Activated CD4-positive, alpha-beta T cell treated with anti-CD3 and anti-CD28 coated beads, Interleukin-2, amount 10 ng/mL, durations not matched to agents 7 days and 5 days (primary cell): ENCODE results near the gene ANKRD1. TPM values are rescaled to one million over a fixed set of nuclear protein-coding genes. Genes with fewer than 3 reads are reported as not detected.
"Not testable (repeated sequence)": the region's sequence is repeated elsewhere in the genome, so short reads cannot be mapped to it uniquely, and the experiment has no call there.

Experiments used
- CTCF ChIA-PET: fragments of 350-600 bp; sonication (Branson Sonifier 250); formaldehyde crosslinking; loops from one replicate; lab custom pipeline; 2021; ENCODE audit warnings: antibody characterized with exemption; lab: Charles Lee
- POLR2A ChIA-PET: fragments of 350-600 bp; sonication (Branson Sonifier 250); formaldehyde crosslinking; loops from one replicate; lab custom pipeline; 2021; ENCODE audit warnings: antibody characterized with exemption; lab: Charles Lee
- DNase-seq: peaks from one replicate; pipeline ENCODE4 v3.0.0-alpha.2; 2020
- H3K27ac Mint-ChIP-seq: one replicate; pipeline ENCODE4 v1.8.0; 2021; ENCODE audit warnings: mild to moderate bottlenecking, moderate library complexity, mixed read lengths
- H3K27me3 Mint-ChIP-seq: one replicate; pipeline ENCODE4 v1.8.0; 2021; ENCODE audit warnings: mixed read lengths
- H3K36me3 Mint-ChIP-seq: one replicate; pipeline ENCODE4 v1.8.0; 2021; ENCODE audit warnings: low read depth, mixed read lengths
- H3K4me1 Mint-ChIP-seq: one replicate; pipeline ENCODE4 v1.8.0; 2021; ENCODE audit warnings: mixed read lengths
- H3K4me3 Mint-ChIP-seq: one replicate; pipeline ENCODE4 v1.8.0; 2021; ENCODE audit warnings: mild to moderate bottlenecking, moderate library complexity, mixed read lengths
- H3K9me3 Mint-ChIP-seq: one replicate; pipeline ENCODE4 v1.8.0; 2021; ENCODE audit warnings: mixed read lengths
- total RNA-seq, 2 experiments: library from RNA; stranded (reverse); gene quantifications; one replicate each; pipeline ENCODE4 v1.2.3, GENCODE V29; 2021

The ANKRD1 gene
- total RNA-seq, 2 experiments from 2014 or later, result not detected

GRCh38 chr10:90914992-90915765 lies 5.7 kb downstream of the ANKRD1 start:
- ChIA-PET CTCF (no interaction called here), POLR2A (interaction anchor here (1.0 kb wide), 1 partner anchor 32 kb away, joined by 3 read pairs; no protein-coding TSS in a partner anchor)
- DNase-seq, result no peak
- Mint-ChIP-seq H3K27me3 (peaks cover 7% of the 10 kb centered on the region), H3K36me3 (no peaks in the 10 kb centered on the region), H3K4me1 (peaks cover 2% of the 10 kb centered on the region), H3K4me3 (no peak overlapping the region), H3K9me3 (no peaks in the 10 kb centered on the region), H3K27ac (no peak overlapping the region)

GRCh38 chr10:90913774-90914420 lies 7.0 kb downstream of the ANKRD1 start:
- Mint-ChIP-seq H3K27ac (no peak overlapping the region), H3K36me3 (no peaks in the 10 kb centered on the region), H3K27me3 (peaks cover 7% of the 10 kb centered on the region), H3K9me3 (no peaks in the 10 kb centered on the region), H3K4me1 (peaks cover 2% of the 10 kb centered on the region), H3K4me3 (no peak overlapping the region)
- ChIA-PET POLR2A (no interaction called here), CTCF (interaction anchor here (0.7 kb wide), 1 partner anchor 42 kb away, joined by 3 read pairs; no protein-coding TSS in a partner anchor)
- no peak for DNase-seq

DNA sequence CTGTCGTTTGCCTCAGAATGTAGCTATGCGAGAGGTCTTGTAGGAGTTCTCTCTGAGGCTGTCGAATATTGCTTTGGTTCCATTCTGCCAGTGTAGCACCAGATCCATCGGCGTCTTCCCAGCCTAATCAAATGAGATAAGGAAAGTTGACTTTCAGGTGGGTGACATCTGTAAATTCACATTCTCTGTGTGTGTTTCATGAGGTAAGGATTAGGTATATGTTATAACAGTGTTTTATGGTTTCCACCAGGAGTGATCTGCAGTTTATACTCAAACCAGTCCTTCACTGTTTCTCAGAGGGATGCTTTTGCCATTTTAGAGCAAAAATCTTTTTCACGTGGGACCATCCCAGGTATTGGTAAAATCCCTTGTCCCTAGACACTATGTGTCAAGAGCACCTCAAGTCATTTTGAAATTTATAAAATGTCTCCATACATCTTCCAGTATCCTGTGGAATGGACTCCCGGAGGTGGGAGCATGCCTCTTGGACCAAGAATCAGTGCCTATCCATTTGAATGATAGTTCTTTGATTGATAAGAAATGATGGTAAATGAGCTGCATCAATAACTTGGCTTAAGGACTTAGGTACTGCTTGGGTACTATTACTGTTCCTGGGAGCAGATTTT lies 7.9 kb downstream of the ANKRD1 start:
- no peaks in the 10 kb centered on the region for H3K36me3 Mint-ChIP-seq
- CTCF ChIA-PET, result interaction anchor here (1.7 to 3.1 kb wide), 2 partner anchors 9 to 94 kb away, joined by 5 to 20 read pairs; partner anchors contain the start of gene ANKRD1
- no peak overlapping the region for H3K4me3 Mint-ChIP-seq
- no peak overlapping the region for H3K27ac Mint-ChIP-seq
- POLR2A ChIA-PET, result no interaction called here
- no peaks in the 10 kb centered on the region for H3K9me3 Mint-ChIP-seq
- DNase-seq, result no peak
- H3K4me1 Mint-ChIP-seq, result peaks cover 2% of the 10 kb centered on the region
- H3K27me3 Mint-ChIP-seq, result peaks cover 2% of the 10 kb centered on the region

GRCh38 chr10:90912174-90912573 lies 8.7 kb downstream of the ANKRD1 start:
- no peak overlapping the region for H3K27ac Mint-ChIP-seq
- CTCF ChIA-PET, result interaction anchor here (0.7 to 3.1 kb wide), 15 partner anchors 10 to 339 kb away, joined by 3 to 20 read pairs (median 3); partner anchors contain the start of genes ANKRD1 and RPP30

GRCh38 chr10:90911133-90912051 lies 9.5 kb downstream of the ANKRD1 start:
- Mint-ChIP-seq H3K27ac (no peak overlapping the region), H3K4me1 (peaks cover 2% of the 10 kb centered on the region), H3K4me3 (no peak overlapping the region), H3K9me3 (no peaks in the 10 kb centered on the region), H3K27me3 (no peaks in the 10 kb centered on the region), H3K36me3 (no peaks in the 10 kb centered on the region)
- CTCF ChIA-PET, result interaction anchor here (0.6 to 3.1 kb wide), 19 partner anchors 10 to 340 kb away, joined by 3 to 20 read pairs (median 3); partner anchors contain the start of genes ANKRD1 and RPP30
- POLR2A ChIA-PET, result no interaction called here
- DNase-seq, result peak; percentile 70

More at GRCh38 chr10:90912174-90912573, 8.7 kb downstream of the ANKRD1 start:
- DNase-seq, result no peak
- Mint-ChIP-seq H3K4me1 (peaks cover 2% of the 10 kb centered on the region), H3K4me3 (no peak overlapping the region), H3K27me3 (peaks cover 2% of the 10 kb centered on the region), H3K36me3 (no peaks in the 10 kb centered on the region), H3K9me3 (no peaks in the 10 kb centered on the region)
- POLR2A ChIA-PET, result no interaction called here

- H3K36me3 Mint-ChIP-seq, result peaks cover 20% of the 10 kb centered on the region
- H3K4me3 Mint-ChIP-seq, result no peak overlapping the region
- no peaks in the 10 kb centered on the region for H3K9me3 Mint-ChIP-seq
- ChIA-PET CTCF (no interaction called here), POLR2A (no interaction called here)
- H3K27me3 Mint-ChIP-seq, result no peaks in the 10 kb centered on the region
- H3K4me1 Mint-ChIP-seq, result peaks cover 9% of the 10 kb centered on the region
- H3K27ac Mint-ChIP-seq, result no peak overlapping the region
- DNase-seq, result no peak
Measured at GRCh38 chr10:90906596-90906995, 14.3 kb downstream of the ANKRD1 start.

DNA sequence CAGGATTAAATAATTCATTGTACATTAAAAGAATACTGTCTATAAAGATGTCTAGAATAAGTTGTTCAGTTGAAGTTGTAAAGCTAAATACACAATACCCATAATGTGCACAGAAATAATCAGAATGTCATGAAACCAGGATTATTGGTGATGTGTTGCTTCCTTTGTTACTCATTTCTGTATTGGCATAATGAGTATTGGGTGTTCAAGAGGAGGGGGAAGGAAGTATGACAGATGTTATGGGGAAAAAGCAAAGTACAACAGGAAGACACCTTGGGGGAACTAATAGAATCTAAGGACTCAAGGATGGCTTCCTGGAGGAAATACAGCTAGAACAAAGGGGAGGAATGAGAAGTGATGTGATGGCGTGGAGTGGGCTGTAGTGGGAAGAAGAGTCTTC lies 15.0 kb downstream of the ANKRD1 start:
- Mint-ChIP-seq H3K27ac (no peak overlapping the region), H3K27me3 (no peaks in the 10 kb centered on the region), H3K9me3 (no peaks in the 10 kb centered on the region), H3K4me3 (no peak overlapping the region), H3K4me1 (peaks cover 8% of the 10 kb centered on the region), H3K36me3 (peaks cover 22% of the 10 kb centered on the region)
- ChIA-PET CTCF (no interaction called here), POLR2A (no interaction called here)
- DNase-seq, result no peak

DNA sequence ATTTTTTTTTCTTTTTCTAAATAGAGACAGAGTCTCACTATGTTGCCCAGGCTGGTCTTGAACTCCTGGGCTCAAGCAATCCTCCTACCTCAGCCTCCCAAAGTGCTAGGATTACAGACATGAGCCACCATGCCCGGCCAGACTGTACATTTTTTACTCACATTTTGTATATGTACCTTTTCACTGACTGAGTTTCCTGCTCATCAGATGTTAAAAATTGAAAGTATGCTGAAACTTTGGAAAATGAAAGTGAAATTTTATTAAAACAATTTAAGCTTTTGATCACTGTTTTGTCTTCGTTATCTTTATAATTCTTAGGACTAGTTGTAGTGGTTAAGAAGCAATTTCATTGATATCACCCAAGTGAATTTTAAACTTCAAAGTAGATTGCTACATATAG lies 24.0 kb downstream of the ANKRD1 start:
- H3K4me1 Mint-ChIP-seq, result peaks cover 17% of the 10 kb centered on the region
- peak overlapping the region; percentile 11 for H3K4me3 Mint-ChIP-seq
- DNase-seq, H3K9me3 Mint-ChIP-seq, H3K27me3 Mint-ChIP-seq, POLR2A ChIA-PET: not testable (repeated sequence)
- peak overlapping the region; percentile 77 for H3K27ac Mint-ChIP-seq
- CTCF ChIA-PET, result interaction anchor here (1.2 kb wide), 1 partner anchor 25 kb away, joined by 3 read pairs; the partner anchor contains the start of gene RPP30
- peaks cover 52% of the 10 kb centered on the region for H3K36me3 Mint-ChIP-seq

DNA sequence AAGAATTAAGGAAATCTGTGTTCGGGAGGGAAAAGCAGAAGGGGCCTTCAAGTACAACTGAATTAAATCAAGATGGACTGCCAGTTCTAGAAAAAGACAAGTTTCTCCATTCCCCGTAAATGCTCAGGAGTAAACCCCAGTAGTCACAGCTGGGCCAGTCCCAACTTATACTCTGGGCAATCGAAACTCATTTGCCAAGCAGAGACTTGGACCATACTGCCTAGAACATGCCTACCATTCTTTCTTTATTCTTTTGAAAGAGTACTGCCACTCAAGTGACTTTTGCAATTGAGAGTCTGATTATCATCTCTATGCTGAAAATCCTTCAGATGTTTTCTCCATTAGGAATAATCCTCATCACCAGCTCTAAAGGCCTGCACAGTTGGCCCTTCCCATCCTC lies 27.7 kb downstream of the ANKRD1 start:
- Mint-ChIP-seq H3K4me1 (peaks cover 19% of the 10 kb centered on the region), H3K9me3 (no peaks in the 10 kb centered on the region), H3K36me3 (peaks cover 58% of the 10 kb centered on the region), H3K27ac (no peak overlapping the region), H3K27me3 (no peaks in the 10 kb centered on the region), H3K4me3 (no peak overlapping the region)
- ChIA-PET CTCF (interaction anchor here (1.1 to 1.6 kb wide), 3 partner anchors 18 to 24 kb away, joined by 3 read pairs; partner anchors contain the start of gene RPP30), POLR2A (no interaction called here)
- DNase-seq, result no peak

GRCh38 chr10:90890347-90890746 lies 30.5 kb downstream of the ANKRD1 start:
- Mint-ChIP-seq H3K9me3 (no peaks in the 10 kb centered on the region), H3K4me3 (no peak overlapping the region), H3K27me3 (no peaks in the 10 kb centered on the region), H3K36me3 (peaks cover 54% of the 10 kb centered on the region), H3K4me1 (peaks cover 5% of the 10 kb centered on the region), H3K27ac (no peak overlapping the region)
- DNase-seq, result no peak
- POLR2A ChIA-PET, result no interaction called here
- CTCF ChIA-PET, result no interaction called here

- peaks cover 52% of the 10 kb centered on the region for H3K36me3 Mint-ChIP-seq
- ChIA-PET CTCF (interaction anchor here (0.6 to 0.8 kb wide), 2 partner anchors 10 to 22 kb away, joined by 3 to 7 read pairs; no protein-coding TSS in a partner anchor), POLR2A (no interaction called here)
- peaks cover 5% of the 10 kb centered on the region for H3K4me1 Mint-ChIP-seq
- no peak overlapping the region for H3K4me3 Mint-ChIP-seq
- H3K27ac Mint-ChIP-seq, result no peak overlapping the region
- no peaks in the 10 kb centered on the region for H3K9me3 Mint-ChIP-seq
- no peak for DNase-seq
- no peaks in the 10 kb centered on the region for H3K27me3 Mint-ChIP-seq
Measured at GRCh38 chr10:90889636-90890035, 31.3 kb downstream of the ANKRD1 start.

- H3K9me3 Mint-ChIP-seq, result no peaks in the 10 kb centered on the region
- CTCF ChIA-PET, result interaction anchor here (0.8 kb wide), 1 partner anchor 18 kb away, joined by 3 read pairs; no protein-coding TSS in a partner anchor
- peaks cover 5% of the 10 kb centered on the region for H3K4me1 Mint-ChIP-seq
- DNase-seq, result no peak
- POLR2A ChIA-PET, result no interaction called here
- no peak overlapping the region for H3K27ac Mint-ChIP-seq
- H3K27me3 Mint-ChIP-seq, result no peaks in the 10 kb centered on the region
- peaks cover 49% of the 10 kb centered on the region for H3K36me3 Mint-ChIP-seq
- no peak overlapping the region for H3K4me3 Mint-ChIP-seq
Measured at GRCh38 chr10:90888387-90888786, 32.5 kb downstream of the ANKRD1 start.
